Transverse colon (tissue), 4 donors: ENCODE data around the gene C19orf18. TPM values are rescaled to one million over a fixed set of nuclear protein-coding genes. Genes with fewer than 3 reads are reported as not detected.

Experiments
- DNase-seq: peaks from one replicate; pipeline ENCODE4 v3.0.0-alpha.2; 2019
- H3K27ac ChIP-seq, 4 donors: fragments of 200-600 bp; sonication (generic); 2 replicates each; pipeline ENCODE4 v1.5.1; 2016 to 2018; ENCODE audit warnings: inconsistent platforms in 4 of 4
- H3K27me3 ChIP-seq: fragments of 200-600 bp; sonication (generic); 2 replicates; pipeline ENCODE4 v1.5.1; 2017; ENCODE audit warnings: inconsistent platforms
- H3K36me3 ChIP-seq, 4 donors: fragments of 200-600 bp; sonication (generic); 2 replicates each; pipeline ENCODE4 v1.5.1; 2017 to 2019; ENCODE audit warnings: inconsistent platforms in 4 of 4
- H3K4me1 ChIP-seq, 4 donors: fragments of 200-600 bp; sonication (generic); 2 replicates each; pipeline ENCODE4 v1.5.1; 2017 to 2020; ENCODE audit warnings: inconsistent platforms in 4 of 4
- H3K4me3 ChIP-seq, 4 donors: fragments of 200-600 bp; sonication (generic); 1 replicate in 1 of 4; 2 replicates in 3 of 4; pipeline versions ENCODE4 v1.5.1 to v1.6.1; 2017 to 2019; ENCODE audit warnings: inconsistent platforms in 4 of 4
- H3K9me3 ChIP-seq, 2 donors: fragments of 200-600 bp; sonication (generic); 2 replicates each; pipeline ENCODE4 v1.5.1; 2017 to 2019; ENCODE audit warnings: inconsistent platforms in 2 of 2
- CTCF ChIP-seq, 5 experiments: fragments of 200-600 bp in 3 of 5; fragments of 450-650 bp in 2 of 5; sonication (generic) in 3 of 5; IDR thresholded peaks; 1 replicate in 2 of 5; 2 replicates in 3 of 5; pipeline ENCODE4 v1.5.1; 2016 to 2017; ENCODE audit warnings: antibody characterized with exemption in 5 of 5, inconsistent platforms in 3 of 5, mild to moderate bottlenecking in 2 of 5, moderate library complexity in 1 of 5
- EP300 ChIP-seq: sonication (generic); formaldehyde crosslinking; IDR thresholded peaks from one replicate; pipeline ENCODE4 v1.6.1; 2017; ENCODE audit warnings: antibody characterized with exemption, low read depth
- POLR2A ChIP-seq: fragments of 450-650 bp; IDR thresholded peaks from one replicate; pipeline ENCODE4 v1.6.1; 2016; ENCODE audit warnings: antibody characterized with exemption, mild to moderate bottlenecking, moderate library complexity
- POLR2AphosphoS5 ChIP-seq, 3 donors: sonication (generic); formaldehyde crosslinking; IDR thresholded peaks; one replicate each; pipeline ENCODE4 v1.6.1; 2016; ENCODE audit warnings: antibody characterized with exemption in 3 of 3
- WGBS, 2 donors: methylation state at CpG; one replicate each; pipeline ENCODE4 v1.1.5; 2018; ENCODE audit warnings: low coverage in 1 of 2; 5-methylcytosine and 5-hydroxymethylcytosine counted together
- in situ Hi-C, 4 donors: fragments of 200-750 bp; cut with MboI; loops; one replicate each; pipeline versions ENCODE4 v1.15.0 to v1.15.1; 2017; ENCODE audit warnings: low sequenced_read_pairs in 3 of 4, low pct_ligation_motif_present in 1 of 4, low pct_unique_long_range_greater_than_20kb in 1 of 4
- intact Hi-C: fragments of 100-400 bp; cut with DNase I; formaldehyde crosslinking; loops from one replicate; pipeline ENCODE4 v1.15.1; 2023; ENCODE audit warnings: low total_unique reads
- total RNA-seq, 4 donors: library from RNA; depleted of rRNA; stranded (reverse); fragments of >200 nt; gene quantifications; one replicate each; pipeline ENCODE4 v1.1.0, GENCODE V29; 2016

The C19orf18 gene
- total RNA-seq, 4 donors from 2014 or later, result not detected

GRCh38 chr19:57946316-57946715, 28.0 kb downstream of the C19orf18 start:
- DNase-seq, result no peak
- Histone ChIP-seq H3K4me1 (peaks cover 0 to 10% (median 9%) of the 10 kb centered on the region in 4 donors), H3K27ac (no peak overlapping the region), H3K4me3 (peak overlapping the region in 2 of 4 donors; percentile 72 to 74), H3K9me3 (peaks cover 28 to 45% of the 10 kb centered on the region in 2 donors), H3K36me3 (peaks cover 0 to 29% (median 12%) of the 10 kb centered on the region in 4 donors), H3K27me3 (no peaks in the 10 kb centered on the region)
- intact Hi-C loops (loop anchor here (10.0 kb wide), 1 partner anchor 58 kb away; the partner anchor contains the start of gene ZNF606), in situ Hi-C loops (no loop called here)
- TF ChIP-seq CTCF (IDR thresholded peaks at IDR 0.05) (no peak), POLR2A (no peak), EP300 (no peak), POLR2AphosphoS5 (IDR thresholded peaks at IDR 0.05) (no peak)
- WGBS, 2 donors, result 75 to 84% methylated on average over 2 of the region's 2 CpGs

- peaks cover 0 to 6% (median 3%) of the 10 kb centered on the region in 4 donors for H3K4me1 ChIP-seq
- TF ChIP-seq EP300, result no peak
- no peak for TF ChIP-seq CTCF (IDR thresholded peaks at IDR 0.05)
- TF ChIP-seq POLR2AphosphoS5 (IDR thresholded peaks at IDR 0.05), result no peak
- no peak for TF ChIP-seq POLR2A
- no peak overlapping the region for H3K4me3 ChIP-seq
- 94% methylated on average over 3 of the region's 3 CpGs; no CpG with 5 or more reads in 1 of the 2 donors for WGBS, 2 donors
- peaks cover 66 to 85% of the 10 kb centered on the region in 2 donors for H3K9me3 ChIP-seq
- DNase-seq, result no peak
- H3K27ac ChIP-seq, result no peak overlapping the region
- no peaks in the 10 kb centered on the region for H3K27me3 ChIP-seq
- H3K36me3 ChIP-seq, result peaks cover 0 to 61% (median 20%) of the 10 kb centered on the region in 4 donors
- in situ Hi-C loops (no loop called here), intact Hi-C loops (loop anchor here (10.0 kb wide), 1 partner anchor 63 kb away; the partner anchor contains the start of gene ZNF606)
Observed at GRCh38 chr19:57941593-57941992, 32.7 kb downstream of the C19orf18 start.

GRCh38 chr19:57935731-57936130, 38.6 kb downstream of the C19orf18 start:
- intact Hi-C loops (no loop called here), in situ Hi-C loops (no loop called here)
- H3K27ac ChIP-seq, result no peak overlapping the region
- H3K27me3 ChIP-seq, result no peaks in the 10 kb centered on the region
- H3K4me3 ChIP-seq, result no peak overlapping the region
- peaks cover 0 to 10% (median 0%) of the 10 kb centered on the region in 4 donors for H3K4me1 ChIP-seq
- peaks cover 0 to 26% (median 5%) of the 10 kb centered on the region in 4 donors for H3K36me3 ChIP-seq
- H3K9me3 ChIP-seq, result peaks cover 55 to 70% of the 10 kb centered on the region in 2 donors
- WGBS, 2 donors, result 85 to 87% methylated on average over 12 of the region's 12 CpGs
- no peak for DNase-seq
- TF ChIP-seq EP300 (no peak), POLR2A (no peak), POLR2AphosphoS5 (IDR thresholded peaks at IDR 0.05) (no peak), CTCF (IDR thresholded peaks at IDR 0.05) (no peak)

- H3K4me1 ChIP-seq, result peaks cover 0 to 10% (median 0%) of the 10 kb centered on the region in 4 donors
- no peak for TF ChIP-seq EP300
- TF ChIP-seq CTCF (IDR thresholded peaks at IDR 0.05), result no peak
- peak within 1 kb of the TSS in 3 of 4 donors; percentile 55 to 74 (median 57) for H3K27ac ChIP-seq
- in situ Hi-C loops, result no loop called here
- H3K9me3 ChIP-seq, result peaks cover 51 to 71% of the 10 kb centered on the region in 2 donors
- H3K27me3 ChIP-seq, result no peaks in the 10 kb centered on the region
- peak within 1 kb of the TSS; percentile 37 to 75 (median 52) for H3K4me3 ChIP-seq
- peaks cover 0 to 20% (median 5%) of the 10 kb centered on the region in 4 donors for H3K36me3 ChIP-seq
- 11 to 33% methylated on average over 22 to 54 of the region's 54 CpGs for WGBS, 2 donors
- intact Hi-C loops, result no loop called here
- peak; percentile 24 for DNase-seq
Observed at GRCh38 chr19:57934820-57935665, 39.3 kb downstream of the C19orf18 start, which contains the start of gene ZNF418. TSS of gene ZNF418 (minus strand) at chr19:57935402. CDS start at chr19:57933822, 1,580 bp downstream.
